ENCODE measurements around the gene ST7.
A peak's percentile ranks its signal among the peaks of the same experiment; 100 is the strongest.

ST7 gene

GRCh38 chr7:117165656-117166055, 212.4 kb downstream of the ST7 start:
- peak; percentile 72 for DNase-seq

DNA sequence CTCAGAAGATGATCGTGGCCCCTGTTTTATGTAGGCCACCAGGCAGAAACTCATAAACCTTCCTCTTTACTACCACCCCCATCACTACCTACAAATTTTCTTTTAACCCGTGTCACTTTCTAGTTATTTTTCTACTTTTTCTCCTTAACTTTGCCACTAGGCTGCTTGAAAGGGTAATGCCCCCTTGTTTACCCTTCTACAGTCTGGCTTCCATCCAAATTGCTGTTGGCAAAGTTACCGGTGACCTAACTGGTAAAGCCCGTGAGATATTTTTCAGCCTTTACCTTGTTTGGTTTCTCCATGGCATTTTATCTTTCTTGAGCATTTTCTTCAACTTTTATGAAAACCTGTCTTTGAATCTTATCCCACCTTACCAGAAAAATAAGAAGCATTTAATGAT, 216.6 kb downstream of the ST7 start:
- no peak for DNase-seq

- no peak for DNase-seq
Observed at GRCh38 chr7:117171106-117171505, 217.8 kb downstream of the ST7 start.

- no peak for DNase-seq
Observed at GRCh38 chr7:117172283-117172682, 219.0 kb downstream of the ST7 start.

DNA sequence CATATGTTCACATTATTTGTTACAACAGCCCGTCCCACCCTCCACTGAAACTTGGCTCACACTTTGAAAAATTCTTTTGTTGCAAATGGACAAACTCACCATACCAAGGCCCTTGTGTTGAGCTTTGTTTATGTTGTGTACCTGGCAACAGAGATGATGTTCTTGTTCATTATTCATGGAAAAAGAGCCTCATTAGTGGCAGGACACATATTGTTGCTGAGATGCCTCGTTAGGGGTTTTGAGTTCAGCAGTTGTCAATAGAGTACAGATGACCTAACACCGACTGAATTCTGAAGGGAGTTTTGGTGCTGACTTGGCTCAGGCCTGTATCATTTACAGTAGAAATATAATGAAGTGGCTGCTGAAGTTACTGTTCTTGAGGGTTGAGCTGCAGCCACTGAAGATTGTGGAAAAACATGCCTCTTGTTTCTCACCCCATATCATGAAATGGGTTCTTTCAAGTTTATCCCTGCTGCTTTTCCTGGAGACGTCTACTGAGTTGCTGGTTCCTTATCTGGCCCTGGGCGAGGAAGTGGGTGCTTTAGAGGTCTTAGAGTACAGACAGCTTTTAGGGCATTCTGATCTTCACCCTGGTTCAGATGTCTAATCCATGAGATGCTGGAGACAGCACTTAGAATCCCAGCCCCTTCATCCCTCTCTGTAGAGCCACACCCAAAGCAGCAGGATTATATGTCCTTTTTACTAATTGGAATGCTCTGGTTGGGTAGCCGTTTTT, 219.9 kb downstream of the ST7 start:
- DNase-seq: no peak

DNA sequence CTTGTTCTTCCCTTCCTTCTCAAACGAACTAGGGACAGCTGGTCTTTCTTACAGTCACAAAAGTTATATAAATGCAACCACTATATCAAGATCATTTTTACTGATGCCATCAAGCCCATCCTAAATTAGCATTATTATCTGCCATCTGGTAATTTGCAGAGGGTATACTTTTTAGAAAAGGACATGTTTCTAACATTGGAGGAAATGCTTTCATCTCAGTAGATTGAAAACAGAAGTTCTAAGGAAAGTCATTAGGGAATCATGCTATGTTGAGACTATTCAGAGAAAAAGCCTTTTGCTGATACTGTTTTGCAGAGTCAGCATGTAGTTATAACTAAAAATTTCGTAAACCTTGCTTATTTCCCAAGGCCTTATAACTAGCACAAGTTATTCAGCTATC, 222.9 kb downstream of the ST7 start:
- DNase-seq: no peak

DNA sequence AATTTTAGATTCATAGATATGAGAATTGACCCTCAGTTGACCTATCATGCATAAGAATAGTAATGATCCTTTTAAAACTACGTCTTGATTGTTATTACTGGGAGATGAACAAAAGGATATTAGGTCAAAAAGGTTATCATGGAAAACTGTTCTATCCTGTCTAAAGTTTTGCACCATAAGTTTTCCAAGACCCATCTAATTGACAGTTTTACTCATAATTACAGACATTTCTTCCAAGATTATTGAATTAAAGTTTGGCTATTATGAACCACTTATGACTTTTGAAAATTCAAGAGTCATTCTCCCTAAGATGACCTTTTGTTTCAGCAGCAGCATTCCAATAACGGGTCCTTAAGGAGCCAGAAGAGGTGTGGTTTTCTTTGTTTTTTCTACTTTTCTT, 225.3 kb downstream of the ST7 start:
- DNase-seq: no peak

GRCh38 chr7:117179701-117180100, 226.4 kb downstream of the ST7 start:
- no peak for DNase-seq

DNA sequence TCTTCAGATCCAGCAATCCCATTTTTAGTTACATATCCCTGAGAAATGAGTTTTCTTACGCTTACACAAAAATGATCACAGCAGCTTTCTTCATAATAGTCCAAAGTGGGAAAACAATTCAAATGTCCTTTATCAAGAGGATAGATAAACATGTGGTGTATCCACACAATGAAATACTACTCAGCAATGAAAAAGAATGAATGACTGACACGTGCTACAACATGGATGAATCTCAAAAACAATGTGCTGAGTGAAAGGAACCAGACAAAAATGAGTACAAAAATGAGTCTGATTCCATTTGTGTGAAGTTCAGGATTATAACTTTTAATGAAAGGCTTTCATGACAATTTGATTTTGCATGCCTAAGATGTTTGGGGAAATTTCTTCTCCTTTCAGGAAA, 230.4 kb downstream of the ST7 start:
- DNase-seq: no peak

DNA sequence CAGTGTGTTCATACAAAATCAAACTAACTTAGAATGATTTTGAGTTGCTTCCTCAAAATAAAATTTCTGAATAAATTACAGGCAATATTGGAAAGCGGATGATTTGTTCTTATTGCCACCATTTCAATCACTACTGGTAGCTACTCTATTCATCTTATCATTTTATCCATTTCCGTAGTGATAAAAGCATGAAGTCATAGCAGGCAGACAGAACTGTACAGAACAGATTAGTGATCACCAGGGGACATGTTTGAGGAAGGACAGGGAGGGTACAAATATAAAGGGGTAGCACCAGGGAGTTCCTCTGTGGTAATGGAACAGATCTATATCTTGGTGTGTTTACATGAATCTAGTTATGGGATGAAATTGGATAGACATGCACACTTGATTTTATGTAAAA, 231.1 kb downstream of the ST7 start:
- DNase-seq: no peak

GRCh38 chr7:117185124-117185523, 231.8 kb downstream of the ST7 start:
- DNase-seq: no peak

DNA sequence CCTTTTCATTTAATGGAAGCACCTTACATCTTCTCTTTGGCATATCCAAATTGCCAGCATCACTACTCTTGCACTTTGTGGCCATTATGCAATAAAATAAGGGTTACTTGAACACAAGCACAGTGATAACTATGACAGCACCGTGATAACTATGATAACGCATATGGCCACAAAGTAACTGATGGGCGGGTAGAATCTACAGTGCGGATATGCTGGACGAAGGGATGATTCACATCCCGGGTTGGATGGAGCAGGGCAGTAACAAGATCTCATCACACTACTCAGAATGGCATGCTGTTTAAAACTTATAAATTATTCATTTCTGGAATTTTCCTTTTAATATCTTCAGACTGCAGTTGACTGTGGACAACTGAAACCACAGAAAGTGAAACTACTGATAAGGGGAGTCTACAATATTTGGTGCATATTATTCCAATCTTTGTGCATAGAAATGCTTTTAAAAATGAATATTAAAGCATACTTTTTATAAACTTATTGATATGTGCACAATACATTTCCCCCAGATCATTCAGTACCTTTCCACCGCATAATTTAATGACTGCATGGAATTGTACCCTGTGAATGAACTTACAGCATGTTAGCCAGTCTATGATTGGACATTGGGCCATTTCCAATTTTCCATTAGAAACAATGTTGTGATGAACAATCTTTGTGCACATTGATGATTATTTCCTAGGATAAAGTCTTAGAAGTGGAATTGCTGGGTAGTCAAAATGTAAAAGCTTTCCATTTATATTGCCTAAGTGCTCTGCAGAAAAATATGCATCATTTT, 233.1 kb downstream of the ST7 start:
- DNase-seq: no peak

GRCh38 chr7:117188376-117188775, 235.1 kb downstream of the ST7 start:
- DNase-seq: no peak

- DNase-seq: no peak
Observed at GRCh38 chr7:117188949-117189592, 235.8 kb downstream of the ST7 start.

GRCh38 chr7:117190104-117190503, 236.8 kb downstream of the ST7 start:
- DNase-seq: no peak

DNA sequence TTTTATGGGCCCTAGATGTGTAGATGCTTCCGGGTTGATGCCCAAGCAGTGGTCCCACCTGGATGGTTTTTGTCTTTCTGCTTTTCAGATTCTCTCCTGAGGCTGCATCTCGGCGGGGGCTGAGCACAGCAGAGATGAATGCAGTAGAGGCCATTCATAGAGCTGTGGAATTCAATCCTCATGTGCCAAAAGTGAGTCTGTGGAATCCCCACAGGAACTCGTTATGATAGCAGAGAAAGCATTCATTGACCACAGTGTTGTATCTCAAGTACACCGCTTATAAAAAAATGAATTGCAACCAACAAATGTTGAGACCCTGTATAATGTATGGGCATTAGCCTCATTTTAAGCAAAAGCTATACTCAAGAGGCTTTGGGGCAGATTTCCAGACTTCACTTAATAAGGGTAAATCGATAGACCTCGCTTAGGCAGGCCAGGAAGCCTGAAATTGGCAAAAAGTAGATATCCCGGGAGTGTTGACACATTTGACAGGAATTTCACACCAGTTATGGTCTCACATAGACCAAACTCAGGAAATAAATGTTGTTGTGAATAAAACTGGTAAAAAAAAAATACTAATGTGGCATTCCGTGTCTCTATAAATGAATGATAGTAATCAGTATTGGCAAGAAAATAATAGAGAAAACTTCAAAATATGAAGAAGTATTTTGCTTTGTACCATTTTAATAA, 237.6 kb downstream of the ST7 start:
- no peak for DNase-seq

DNA sequence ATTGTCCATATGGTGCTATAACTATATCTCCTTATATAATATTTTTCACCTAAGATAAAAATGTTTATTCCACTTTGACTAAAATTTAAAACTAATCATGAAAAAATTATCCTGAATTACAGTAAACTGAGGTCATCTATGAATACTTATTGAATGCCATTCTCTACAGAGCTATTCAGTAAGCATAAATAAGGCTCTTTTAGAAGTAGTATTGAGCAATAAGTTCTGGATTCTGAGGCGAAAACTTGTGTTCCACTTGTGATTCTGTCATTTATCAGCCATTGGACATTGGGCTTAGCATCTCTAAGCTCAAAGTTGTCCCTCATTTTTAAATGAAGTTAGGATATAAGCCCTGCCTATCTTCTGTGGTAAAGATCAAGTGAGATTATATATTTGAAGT, 238.8 kb downstream of the ST7 start:
- DNase-seq: no peak

DNA sequence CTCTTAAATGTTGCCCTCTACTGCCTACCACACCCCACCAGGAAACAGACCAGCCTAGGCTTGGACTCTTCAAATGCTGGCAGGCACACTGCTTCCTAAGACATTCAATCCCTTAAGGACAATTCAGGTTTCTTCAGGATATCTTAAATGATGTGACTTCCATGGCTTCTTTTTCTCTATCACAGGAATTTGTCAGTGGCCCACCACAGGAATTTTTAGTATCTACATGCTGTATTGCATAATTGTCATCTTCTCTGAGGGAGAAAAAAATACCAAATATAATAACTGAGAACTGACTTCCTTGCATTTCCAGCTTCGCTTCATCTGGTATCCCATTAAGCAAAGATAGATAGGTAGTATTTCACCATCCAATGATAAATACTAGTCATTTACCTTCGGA, 240.3 kb downstream of the ST7 start:
- no peak for DNase-seq

- DNase-seq: no peak
Observed at GRCh38 chr7:117194445-117194844, 241.1 kb downstream of the ST7 start.

DNA sequence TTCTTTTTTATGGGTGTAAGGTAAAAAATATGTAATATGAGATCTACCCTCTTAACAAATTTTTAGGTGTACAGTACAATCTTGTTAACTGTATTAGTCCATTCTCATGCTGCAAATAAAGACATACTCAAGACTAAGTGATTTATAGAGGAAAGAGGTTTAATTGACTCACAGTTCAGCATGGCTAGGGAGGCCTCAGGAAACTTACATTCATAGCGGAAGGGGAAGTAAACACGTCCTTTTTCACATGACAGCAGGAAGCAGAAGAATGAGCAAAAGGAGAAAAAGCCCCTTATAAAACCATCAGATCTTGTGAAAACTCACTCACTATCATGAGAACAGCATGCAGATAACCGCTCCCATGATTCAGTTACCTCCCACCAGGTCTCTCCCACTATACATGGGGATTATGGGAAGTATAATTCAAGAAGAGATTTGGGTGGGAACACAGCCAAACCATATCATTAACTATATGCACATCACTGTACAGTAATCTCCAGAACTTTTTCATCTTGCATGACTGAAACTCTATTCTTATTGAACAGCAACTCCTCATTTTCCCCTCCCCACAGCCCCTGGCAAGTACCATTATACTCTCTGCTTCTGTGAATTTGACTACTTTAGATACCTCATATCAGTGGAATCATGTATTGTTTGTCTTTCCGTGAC, 242.2 kb downstream of the ST7 start:
- peak; percentile 38 for DNase-seq

- DNase-seq: no peak
Observed at GRCh38 chr7:117200132-117200531, 246.8 kb downstream of the ST7 start.

DNA sequence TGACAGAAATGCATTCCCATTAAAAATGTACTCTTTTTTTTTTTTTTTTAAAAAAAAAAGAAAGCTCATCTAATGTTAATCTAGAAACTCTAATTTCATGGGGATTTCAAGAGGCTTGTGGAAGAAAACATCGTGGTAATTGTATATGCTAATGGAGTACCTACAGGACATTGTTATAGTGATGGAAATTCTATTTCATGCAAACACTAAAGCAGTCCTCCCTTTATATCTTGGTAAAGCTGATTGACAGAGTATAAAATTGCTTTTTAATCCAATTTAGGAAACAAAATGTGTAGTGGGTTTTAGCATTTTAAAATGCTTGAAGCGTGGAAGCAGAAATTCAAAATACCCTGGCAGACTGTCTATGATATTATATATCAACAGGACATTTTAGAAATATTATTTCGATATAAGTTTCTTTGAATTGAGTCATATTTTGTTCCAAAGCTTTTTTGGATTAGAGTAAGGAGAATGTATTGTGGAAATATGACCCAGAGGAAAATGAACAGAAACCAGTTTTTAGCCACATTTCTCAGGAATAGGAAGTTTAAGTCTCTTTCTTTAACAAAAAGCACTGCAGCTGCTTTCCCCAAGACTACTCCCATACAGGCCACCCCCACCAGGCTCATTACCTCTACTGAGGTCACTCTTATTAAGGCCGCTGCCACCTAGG, 247.6 kb downstream of the ST7 start:
- DNase-seq: peak; percentile 11

Data from MV-4-11 (cell line).